GM19468 (cell line): ENCODE results near the gene CCDC136.

Source experiments
- ATAC-seq: cut with Tn5 transposase; IDR thresholded peaks from one replicate; pipeline ENCODE4 v1.9.1; 2021; ENCODE audit warnings: mild to moderate bottlenecking, moderate library complexity, moderate number of reproducible peaks; ENCODE audit not compliant: unreplicated experiment; ENCODE audit errors: extremely low read depth

The CCDC136 gene

GRCh38 chr7:128841921-128842673, 50.3 kb downstream of the CCDC136 start:
- no peak for ATAC-seq

GRCh38 chr7:128842674-128843641, 51.2 kb downstream of the CCDC136 start:
- no peak for ATAC-seq

GRCh38 chr7:128843938-128844621, 52.3 kb downstream of the CCDC136 start:
- no peak for ATAC-seq

- ATAC-seq, result no peak
These were observed 53.1 kb downstream of the CCDC136 start for GRCh38 chr7:128844777-128845311.

GRCh38 chr7:128845475-128845874, 53.7 kb downstream of the CCDC136 start:
- no peak for ATAC-seq

GRCh38 chr7:128845987-128846386, 54.2 kb downstream of the CCDC136 start:
- no peak for ATAC-seq

- no peak for ATAC-seq
These were observed 55.1 kb downstream of the CCDC136 start for GRCh38 chr7:128846781-128847444.

- no peak for ATAC-seq
These were observed 56.0 kb downstream of the CCDC136 start for GRCh38 chr7:128847721-128848211.

GRCh38 chr7:128848289-128849155, 56.8 kb downstream of the CCDC136 start:
- ATAC-seq, result no peak

- no peak for ATAC-seq
These were observed 57.4 kb downstream of the CCDC136 start for GRCh38 chr7:128849156-128849515.

GRCh38 chr7:128849804-128850490, 58.2 kb downstream of the CCDC136 start:
- ATAC-seq, result no peak

GRCh38 chr7:128852537-128853254, 60.9 kb downstream of the CCDC136 start:
- no peak for ATAC-seq

- no peak for ATAC-seq
These were observed 62.0 kb downstream of the CCDC136 start for GRCh38 chr7:128853799-128854198.

GRCh38 chr7:128854396-128854795, 62.6 kb downstream of the CCDC136 start:
- no peak for ATAC-seq

GRCh38 chr7:128855559-128855958, 63.8 kb downstream of the CCDC136 start:
- no peak for ATAC-seq

- no peak for ATAC-seq
These were observed 64.4 kb downstream of the CCDC136 start for GRCh38 chr7:128856001-128856718.
